CD4-positive, alpha-beta T cell treated with Interleukin-15 for 4 hours (primary cell): ENCODE measurements around the gene ACTG2.

Experiments used
- DNase-seq: peaks from one replicate; pipeline ENCODE4 v3.0.0-alpha.2; 2020; ENCODE audit warnings: low spot score

ACTG2 gene

DNA sequence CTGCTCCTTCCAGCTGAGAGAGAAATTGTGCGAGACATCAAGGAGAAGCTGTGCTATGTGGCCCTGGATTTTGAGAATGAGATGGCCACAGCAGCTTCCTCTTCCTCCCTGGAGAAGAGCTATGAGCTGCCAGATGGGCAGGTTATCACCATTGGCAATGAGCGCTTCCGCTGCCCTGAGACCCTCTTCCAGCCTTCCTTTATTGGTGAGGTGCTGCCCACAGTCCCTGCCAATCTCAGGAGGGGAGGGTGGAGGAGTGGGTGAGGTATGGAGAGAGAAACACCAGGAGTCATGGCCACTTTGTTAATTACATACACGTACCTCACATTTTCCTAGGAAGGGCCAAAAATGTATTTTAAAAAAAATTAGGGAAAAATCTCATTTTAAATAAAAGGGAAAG is 21.9 kb downstream of the ACTG2 start:
- DNase-seq, result no peak

GRCh38 chr2:73915437-73915993 is 22.7 kb downstream of the ACTG2 start:
- no peak for DNase-seq

DNA sequence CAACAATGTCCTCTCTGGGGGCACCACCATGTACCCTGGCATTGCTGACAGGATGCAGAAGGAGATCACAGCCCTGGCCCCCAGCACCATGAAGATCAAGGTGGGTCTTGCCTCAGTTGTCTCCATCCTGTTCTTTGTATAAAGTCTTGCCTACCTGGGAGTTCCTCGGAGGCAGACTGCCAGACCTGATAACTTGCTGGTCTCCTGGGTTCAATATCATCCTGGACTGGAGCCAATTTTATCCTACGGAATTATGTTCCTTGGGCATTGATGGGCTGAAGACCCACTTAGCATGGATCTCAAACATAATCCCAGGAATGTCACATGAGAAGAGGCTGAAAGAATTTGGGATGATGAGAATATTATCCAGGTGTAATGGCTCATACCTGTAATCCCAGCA is 23.9 kb downstream of the ACTG2 start:
- DNase-seq, result no peak

DNA sequence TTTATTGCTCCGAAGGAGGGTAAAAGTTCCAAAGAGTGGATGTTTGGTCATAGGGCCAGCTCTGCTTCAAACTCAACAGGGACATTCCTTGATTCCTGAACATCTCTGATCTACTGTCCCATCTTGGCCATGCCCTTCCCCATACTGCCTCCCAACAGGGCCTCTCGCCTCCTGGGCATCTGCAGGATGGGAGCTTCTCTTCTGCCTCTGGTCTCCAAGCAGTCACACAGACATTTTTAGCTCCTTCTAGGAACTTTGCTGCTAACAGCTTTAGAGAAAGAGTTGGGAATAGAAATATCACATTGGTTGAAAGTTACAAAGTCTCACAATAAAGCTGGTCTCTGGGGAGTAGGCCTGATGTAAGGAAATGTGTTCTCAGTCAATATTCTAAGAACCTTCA is 24.5 kb downstream of the ACTG2 start:
- no peak for DNase-seq

DNA sequence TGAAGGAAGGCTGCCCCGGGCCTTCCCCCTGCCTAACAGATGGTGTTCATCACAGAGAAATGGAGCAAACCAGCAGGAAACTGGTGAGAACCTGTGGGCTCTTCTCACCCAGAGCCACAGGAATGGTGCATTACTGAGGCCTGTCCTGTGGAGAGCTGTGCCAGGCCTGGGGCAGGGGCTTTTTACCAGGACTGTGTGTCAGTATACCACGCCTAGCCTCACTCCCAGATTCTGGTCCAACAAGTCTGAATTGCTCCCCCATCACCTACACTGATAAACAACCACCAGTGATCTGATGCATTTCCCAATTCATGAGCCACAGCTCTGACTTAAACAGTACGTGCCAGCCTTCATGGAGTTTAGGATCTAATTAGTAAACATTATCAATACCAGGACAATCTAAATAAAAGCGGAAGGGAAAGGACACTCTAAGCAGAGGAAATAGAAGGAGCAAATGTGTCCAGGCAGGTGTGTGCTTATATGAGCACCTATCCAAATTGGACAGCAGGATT is 24.9 kb downstream of the ACTG2 start:
- DNase-seq, result no peak

DNA sequence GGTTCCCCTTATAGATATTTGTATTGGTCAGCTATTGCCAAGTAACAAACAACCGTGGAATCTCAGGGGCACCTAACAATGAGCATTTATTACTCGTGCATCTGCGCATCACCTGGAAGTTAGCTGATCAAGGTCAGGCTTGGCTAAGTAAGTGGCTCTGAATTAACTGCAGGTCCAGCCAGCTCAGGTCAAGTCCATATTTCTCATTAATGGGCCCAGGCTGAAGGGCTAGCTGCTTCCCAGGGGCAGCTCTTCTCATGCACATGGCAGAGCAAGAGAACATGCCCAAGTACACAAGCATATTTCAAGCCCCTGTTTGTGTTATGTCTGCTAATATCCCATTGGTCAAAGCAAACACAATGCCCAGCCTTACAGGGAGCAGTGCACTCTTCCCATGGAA is 26.0 kb downstream of the ACTG2 start:
- DNase-seq, result no peak

GRCh38 chr2:73919596-73920228 is 26.9 kb downstream of the ACTG2 start:
- DNase-seq, result no peak

DNA sequence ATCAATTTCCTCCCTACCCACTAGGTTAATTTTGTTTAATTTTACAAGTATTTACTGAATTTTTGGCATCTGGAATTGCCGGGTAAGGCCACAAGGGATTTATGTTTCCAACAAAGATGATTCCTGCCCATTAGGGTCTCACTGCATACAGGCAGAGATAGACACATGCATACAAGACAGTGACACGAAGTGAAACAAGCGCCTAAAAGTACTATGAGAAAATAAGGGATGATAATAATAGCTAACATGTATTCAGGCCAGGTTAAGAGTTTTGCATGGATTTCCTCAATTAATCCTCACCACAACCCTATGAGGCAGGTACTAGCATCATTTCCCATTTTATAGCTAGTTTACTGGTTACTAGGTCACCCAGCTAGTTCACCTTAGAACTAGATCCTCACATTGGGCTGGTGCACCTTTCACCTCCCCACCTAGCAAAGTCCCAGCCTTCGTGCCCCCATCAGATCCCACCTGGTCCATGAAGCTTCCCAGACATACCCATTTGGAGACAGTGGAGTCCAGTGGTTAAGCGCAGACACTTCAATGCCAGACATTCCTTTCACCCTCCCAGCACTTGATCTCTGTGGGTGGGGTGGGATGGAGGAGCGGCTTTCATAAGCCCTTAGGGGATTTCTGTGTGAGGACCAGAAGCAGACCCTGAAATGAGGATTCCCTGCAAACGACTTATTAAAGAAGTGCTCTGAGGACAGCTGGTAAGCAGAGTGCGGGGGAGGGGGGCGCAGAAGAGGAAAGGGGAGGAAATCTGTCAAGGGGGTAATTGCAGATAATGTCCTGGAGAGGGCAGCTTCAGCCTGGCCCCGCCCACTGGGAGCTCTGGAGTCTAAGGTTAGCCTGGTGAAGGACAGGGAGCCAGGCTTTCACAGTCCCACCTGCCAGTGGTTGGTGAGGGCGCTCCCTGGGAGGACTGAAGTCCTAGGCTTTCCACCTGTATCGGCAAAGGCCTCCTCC is 28.1 kb downstream of the ACTG2 start:
- no peak for DNase-seq

DNA sequence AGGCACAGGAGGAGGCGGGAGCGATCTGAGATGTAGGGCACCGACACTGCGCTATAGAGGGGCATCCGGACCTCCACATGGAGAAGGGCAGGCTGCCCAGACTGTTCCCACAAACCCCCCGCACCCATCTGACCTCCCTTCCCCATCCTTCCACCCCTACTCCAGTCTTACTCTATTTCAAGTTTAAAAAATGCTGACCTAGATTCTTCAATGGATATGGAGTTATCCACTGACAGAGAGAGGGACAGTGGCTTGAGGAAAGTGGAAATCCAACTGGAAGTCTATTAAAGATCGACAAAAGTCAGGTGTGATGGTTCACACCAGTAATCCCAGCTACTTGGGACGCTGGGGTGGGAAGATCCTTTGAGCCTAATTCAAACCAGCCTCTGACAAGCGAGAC is 28.8 kb downstream of the ACTG2 start:
- no peak for DNase-seq

GRCh38 chr2:73922681-73923080 is 29.9 kb downstream of the ACTG2 start:
- no peak for DNase-seq

GRCh38 chr2:73925033-73925704 is 32.4 kb downstream of the ACTG2 start:
- no peak for DNase-seq

DNA sequence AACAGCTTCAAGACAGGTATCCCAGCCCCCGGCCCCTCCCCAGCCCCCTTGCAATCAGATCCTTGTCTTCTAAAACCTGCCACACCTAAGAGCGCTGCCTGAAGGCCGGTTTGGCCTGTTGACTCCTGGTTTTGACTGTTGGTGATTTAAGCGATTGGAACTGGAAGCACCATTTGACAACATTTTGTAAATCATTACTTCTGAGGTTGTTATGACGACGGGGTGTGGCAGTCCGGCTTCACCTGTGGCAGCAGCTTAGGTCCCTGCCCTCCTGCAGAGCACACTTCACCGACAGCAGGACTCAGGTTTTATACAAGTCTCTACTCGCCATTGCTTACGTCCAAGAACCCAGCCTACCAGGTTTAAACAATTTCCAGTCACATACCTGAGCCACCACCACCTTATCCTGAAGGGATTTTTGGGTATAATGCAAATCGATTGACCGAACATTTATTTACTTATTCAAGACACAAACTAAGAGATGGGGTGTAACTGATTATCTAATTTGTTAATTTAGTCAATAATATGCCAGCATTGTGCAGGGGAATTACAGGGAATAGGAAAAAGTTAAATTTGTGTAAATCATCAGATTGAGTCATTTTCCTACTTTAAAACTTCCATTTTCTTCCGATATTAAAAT is 33.2 kb downstream of the ACTG2 start:
- no peak for DNase-seq

DNA sequence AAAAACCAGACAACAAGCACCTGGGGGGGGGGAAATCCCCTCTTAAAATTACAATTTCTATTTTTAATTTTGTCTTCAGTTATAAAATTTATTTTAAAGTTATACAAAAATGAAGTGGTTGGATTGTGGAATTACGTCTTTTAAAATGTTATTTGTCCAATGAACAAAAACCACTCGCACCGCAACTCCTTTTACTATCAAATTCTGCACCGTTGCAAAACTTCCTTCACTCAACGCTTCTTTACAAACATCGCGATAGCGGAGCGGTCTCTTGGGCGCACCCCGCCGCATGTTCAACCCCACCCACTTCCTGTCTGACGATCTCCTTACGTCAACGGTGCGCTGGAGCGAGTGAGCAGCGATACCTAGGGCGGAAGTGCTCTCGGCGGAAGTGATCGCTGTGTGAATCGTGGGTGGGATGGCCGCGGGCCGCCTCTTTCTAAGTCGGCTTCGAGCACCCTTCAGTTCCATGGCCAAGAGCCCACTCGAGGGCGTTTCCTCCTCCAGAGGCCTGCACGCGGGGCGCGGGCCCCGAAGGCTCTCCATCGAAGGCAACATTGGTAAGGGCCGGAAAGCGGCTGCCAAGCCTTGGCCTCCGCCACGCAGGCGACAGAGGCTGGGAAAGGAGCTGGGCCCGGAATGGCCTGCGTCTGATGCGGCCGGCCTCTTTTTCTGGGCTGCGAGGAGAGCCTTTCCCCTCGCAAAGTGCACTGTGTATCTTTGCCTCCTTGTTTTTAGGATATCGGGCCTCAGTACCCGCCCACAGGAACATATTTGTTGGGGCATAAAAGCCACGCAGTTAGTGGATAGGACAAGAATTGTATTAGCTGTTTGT is 33.9 kb downstream of the ACTG2 start, which contains the start of gene DGUOK:
DGUOK (plus strand) TSS at position 388 of the 835 bp plus-strand sequence; CDS start at position 419, 31 bp downstream.
- DNase-seq, result peak; percentile 97

GRCh38 chr2:73927344-73927743 is 34.5 kb downstream of the ACTG2 start:
- DNase-seq, result no peak

DNA sequence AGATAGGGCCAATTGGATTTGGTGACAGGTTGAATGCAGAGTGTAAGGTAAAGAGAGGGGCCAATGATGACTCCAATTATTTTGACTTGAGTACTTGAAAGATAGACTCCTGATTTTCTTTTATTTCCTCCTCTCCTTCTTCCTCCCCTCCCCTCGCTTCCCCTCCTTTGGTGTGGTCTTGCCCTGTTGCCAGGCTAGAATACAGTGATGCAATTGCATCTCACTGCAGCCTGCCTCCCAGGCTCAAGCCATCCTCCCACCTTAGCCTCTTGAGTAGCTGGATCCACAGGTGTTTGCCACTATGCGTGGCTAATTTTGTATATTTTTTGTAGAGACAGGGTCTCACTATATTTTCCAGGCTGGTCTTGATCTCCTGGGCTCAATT is 36.1 kb downstream of the ACTG2 start:
- no peak for DNase-seq

GRCh38 chr2:73930386-73930785 is 37.6 kb downstream of the ACTG2 start:
- no peak for DNase-seq

GRCh38 chr2:73931531-73932500 is 39.0 kb downstream of the ACTG2 start:
- DNase-seq, result peak; percentile 55

GRCh38 chr2:73933194-73933593 is 40.4 kb downstream of the ACTG2 start:
- DNase-seq, result no peak

- no peak for DNase-seq
These were observed 42.8 kb downstream of the ACTG2 start for GRCh38 chr2:73935641-73936040.
